Choroid plexus epithelial cell (primary cell): ENCODE measurements around the gene LRRC36.

Source experiments
- DNase-seq: peaks from one replicate; pipeline ENCODE4 v3.0.0-alpha.2; 2010; ENCODE audit warnings: low read depth
- H3K4me3 ChIP-seq: 2 replicates; pipeline ENCODE4 v1.5.1; 2011; ENCODE audit warnings: low read depth, mild to moderate bottlenecking, control low read depth, low read length, moderate library complexity
- TF ChIP-seq, protein P1 (sequence below): conservative IDR thresholded peaks from 2 replicates; pipeline ENCODE4 v1.5.1; 2011; ENCODE audit warnings: low read depth, mild to moderate bottlenecking, control low read depth, inconsistent platforms, low read length, moderate library complexity

Gene LRRC36

DNA sequence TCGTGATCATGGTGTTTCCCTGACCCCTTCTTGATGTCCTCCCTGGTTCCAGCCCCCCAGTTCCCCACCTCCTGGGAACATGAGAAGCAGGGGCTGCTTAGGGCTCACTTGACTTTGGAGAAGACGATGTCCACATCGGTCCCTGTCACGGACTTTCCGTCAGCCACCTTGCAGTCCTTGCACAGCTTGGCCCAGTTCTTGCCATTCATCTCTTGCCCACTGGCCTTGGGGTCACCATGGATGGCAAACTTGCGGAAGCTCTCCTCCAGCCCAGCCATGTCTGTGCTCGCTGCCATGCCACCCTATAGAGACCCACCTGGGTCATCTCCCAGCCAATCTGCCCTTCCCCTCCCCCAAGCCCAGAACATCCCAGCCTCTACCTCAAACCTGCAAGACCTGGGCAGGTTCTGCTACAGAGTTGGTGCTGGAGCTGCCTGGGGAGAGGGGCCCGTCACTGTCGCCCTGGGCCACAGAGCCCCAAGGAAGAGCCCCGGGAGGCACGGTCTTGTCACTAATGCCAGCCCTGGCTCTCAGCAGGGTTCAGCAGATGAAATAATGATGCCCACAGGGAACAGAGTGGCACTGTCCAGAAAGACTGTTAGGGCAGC lies 64.3 kb downstream of the LRRC36 start:
- no peak for DNase-seq
- H3K4me3 ChIP-seq = no peak overlapping the region
- TF ChIP-seq, protein P1, sequence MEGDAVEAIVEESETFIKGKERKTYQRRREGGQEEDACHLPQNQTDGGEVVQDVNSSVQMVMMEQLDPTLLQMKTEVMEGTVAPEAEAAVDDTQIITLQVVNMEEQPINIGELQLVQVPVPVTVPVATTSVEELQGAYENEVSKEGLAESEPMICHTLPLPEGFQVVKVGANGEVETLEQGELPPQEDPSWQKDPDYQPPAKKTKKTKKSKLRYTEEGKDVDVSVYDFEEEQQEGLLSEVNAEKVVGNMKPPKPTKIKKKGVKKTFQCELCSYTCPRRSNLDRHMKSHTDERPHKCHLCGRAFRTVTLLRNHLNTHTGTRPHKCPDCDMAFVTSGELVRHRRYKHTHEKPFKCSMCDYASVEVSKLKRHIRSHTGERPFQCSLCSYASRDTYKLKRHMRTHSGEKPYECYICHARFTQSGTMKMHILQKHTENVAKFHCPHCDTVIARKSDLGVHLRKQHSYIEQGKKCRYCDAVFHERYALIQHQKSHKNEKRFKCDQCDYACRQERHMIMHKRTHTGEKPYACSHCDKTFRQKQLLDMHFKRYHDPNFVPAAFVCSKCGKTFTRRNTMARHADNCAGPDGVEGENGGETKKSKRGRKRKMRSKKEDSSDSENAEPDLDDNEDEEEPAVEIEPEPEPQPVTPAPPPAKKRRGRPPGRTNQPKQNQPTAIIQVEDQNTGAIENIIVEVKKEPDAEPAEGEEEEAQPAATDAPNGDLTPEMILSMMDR = no peak

GRCh38 chr16:67391424-67392300 lies 65.0 kb downstream of the LRRC36 start:
- TF ChIP-seq, protein P1 = no peak
- DNase-seq = no peak
- H3K4me3 ChIP-seq = no peak overlapping the region

DNA sequence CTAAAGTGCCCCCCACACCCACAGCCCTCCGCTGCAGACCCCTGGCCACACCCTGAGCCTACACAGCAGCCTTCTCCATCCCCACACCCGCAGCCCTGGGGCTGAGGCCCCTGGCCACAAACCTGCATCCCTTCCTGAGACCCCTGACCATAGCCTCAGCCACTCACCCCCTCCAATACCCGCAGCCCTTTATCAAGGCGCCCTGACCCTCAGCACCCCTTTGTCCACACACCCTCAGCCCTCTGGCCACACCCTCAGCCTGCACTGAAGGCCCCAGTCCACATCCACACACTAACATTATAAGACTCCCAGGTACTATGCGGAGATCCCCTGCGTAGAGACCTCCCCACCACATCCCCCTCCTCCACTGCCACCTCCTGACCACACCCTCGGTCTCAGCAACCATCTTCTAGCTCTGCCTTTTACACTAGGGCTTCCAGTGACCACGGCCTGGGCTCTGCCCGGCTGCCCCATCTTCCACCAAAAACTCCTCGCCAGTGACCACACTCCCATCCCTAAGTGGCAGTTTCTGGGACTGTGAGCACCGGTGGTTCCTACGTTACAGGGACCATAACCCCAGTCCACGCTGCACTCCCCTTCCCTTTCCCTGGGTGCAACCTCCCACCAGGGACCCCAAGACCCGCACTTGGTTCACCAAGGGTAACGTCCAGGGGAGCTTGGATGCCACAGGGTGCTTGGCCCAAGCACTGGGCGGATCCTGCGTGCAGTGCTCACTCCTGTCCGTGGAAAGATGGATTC lies 65.9 kb downstream of the LRRC36 start:
- TF ChIP-seq, protein P1 = no peak
- H3K4me3 ChIP-seq = no peak overlapping the region
- no peak for DNase-seq

DNA sequence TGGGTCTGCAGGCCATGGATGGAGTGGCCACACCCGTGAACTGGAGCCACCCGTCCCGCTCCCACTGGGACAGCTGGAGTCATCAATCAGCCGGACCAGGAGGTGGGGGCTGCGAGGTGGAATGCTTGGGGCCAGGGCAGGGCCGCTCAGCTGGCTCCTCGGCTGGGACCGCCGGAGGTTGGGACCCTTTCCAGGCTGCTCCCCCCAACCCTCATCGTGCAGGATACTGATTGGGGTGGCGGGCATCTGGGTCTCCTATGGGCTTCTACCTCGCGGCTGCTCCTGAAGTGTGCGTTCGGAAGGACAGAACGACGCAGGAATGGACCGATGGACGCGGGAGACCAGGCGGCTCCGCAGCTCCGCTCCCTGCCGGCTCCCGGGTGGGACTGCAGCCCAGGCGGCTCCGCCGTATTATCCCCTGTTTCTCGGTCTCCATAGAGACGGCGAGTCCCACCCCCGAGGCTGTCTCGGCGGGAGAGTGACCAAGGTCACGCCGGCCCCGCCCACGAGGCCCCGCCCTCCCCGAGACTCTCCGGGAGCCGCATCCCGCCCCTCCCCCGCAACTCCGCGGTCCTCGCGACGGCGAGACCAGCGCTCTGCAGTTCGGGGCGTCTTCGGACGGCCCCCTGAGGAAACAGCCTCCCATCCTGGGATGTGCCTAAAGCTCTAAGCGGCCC lies 66.6 kb downstream of the LRRC36 start, which contains the start of gene TPPP3:
Gene TPPP3 (minus strand): TSS at position 388 of the 677 bp plus-strand sequence. CDS start 2,387 bp downstream, outside the sequence.
- DNase-seq = peak; percentile 86

DNA sequence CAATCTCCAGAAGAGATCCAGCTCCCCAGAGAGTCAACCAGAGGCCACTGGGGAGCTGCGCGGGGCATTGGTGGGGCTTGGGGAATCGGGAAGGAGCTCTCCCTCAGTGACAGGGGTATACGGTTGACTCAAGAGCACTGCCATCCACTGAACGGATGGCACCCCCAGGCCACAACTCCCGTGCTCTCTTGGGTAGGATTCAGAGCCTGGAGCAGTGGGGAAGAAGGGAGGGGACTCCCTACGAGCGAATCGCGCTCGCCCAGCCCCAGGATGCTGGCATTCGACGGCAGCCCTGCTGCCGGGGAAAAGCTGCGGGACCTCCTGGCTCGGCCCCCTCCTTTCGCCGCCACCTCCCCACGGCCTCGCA lies 67.2 kb downstream of the LRRC36 start:
- TF ChIP-seq, protein P1 = no peak
- DNase-seq = no peak
- no peak overlapping the region for H3K4me3 ChIP-seq

More for the DNA sequence above, 66.6 kb downstream of the LRRC36 start, which contains the start of gene TPPP3:
- peak within 1 kb of the TSS; percentile 28 for H3K4me3 ChIP-seq
- TF ChIP-seq, protein P1 = peak; percentile 77
